Measurements from ENCODE around the gene GUK1.

GUK1 gene

DNA sequence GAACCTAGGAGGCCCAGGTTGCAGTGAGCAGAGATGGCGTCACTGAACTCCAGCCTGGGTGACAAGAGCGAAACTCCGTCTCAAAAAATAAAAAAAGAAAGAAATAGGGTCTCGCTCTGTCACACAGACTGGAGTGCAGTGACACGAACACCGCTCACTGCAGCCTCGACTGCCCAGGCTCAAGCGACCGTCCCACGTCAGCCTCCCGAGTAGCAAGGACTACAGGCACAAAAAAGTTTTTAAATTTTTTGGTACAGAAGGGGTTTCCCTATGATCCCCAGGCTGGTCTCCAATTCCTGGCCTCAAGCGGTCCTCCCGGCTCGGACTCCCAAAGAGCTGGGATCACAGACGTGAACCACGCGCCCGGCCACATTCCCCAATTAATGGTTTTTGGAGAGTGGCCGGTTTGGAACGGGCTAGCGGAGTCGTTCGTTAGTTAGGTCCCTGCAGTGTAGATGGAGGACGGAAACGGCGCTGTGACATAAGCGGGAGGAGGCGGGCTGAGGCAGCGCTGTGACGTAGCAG is 611 bp upstream of the GUK1 start:
- H3K9ac ChIP-seq (ENCODE audit: low read depth, low read length): peak overlapping the region; percentile 61
- ATAC-seq (ENCODE audit: insufficient read depth, low read depth) (no peak), DNase-seq (no peak)
- TF ChIP-seq, protein P1, sequence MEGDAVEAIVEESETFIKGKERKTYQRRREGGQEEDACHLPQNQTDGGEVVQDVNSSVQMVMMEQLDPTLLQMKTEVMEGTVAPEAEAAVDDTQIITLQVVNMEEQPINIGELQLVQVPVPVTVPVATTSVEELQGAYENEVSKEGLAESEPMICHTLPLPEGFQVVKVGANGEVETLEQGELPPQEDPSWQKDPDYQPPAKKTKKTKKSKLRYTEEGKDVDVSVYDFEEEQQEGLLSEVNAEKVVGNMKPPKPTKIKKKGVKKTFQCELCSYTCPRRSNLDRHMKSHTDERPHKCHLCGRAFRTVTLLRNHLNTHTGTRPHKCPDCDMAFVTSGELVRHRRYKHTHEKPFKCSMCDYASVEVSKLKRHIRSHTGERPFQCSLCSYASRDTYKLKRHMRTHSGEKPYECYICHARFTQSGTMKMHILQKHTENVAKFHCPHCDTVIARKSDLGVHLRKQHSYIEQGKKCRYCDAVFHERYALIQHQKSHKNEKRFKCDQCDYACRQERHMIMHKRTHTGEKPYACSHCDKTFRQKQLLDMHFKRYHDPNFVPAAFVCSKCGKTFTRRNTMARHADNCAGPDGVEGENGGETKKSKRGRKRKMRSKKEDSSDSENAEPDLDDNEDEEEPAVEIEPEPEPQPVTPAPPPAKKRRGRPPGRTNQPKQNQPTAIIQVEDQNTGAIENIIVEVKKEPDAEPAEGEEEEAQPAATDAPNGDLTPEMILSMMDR (IDR thresholded peaks at IDR 0.05; ENCODE audit: borderline replicate concordance, extremely low read depth, low read length, poor library complexity, severe bottlenecking): no peak
- TF ChIP-seq EZH2 (IDR thresholded peaks at IDR 0.05; ENCODE audit: borderline replicate concordance, low read depth, low read length, severe bottlenecking): no peak
- H3K27ac ChIP-seq (ENCODE audit: low read length): peak overlapping the region; percentile 81
- H3K4me1 ChIP-seq (ENCODE audit: insufficient read depth, low read length): peaks cover 44% of the 10 kb centered on the region
- H3K27me3 ChIP-seq (ENCODE audit: insufficient read depth, low read length, poor library complexity): peaks cover 16% of the 10 kb centered on the region
- no peaks in the 10 kb centered on the region for H3K9me3 ChIP-seq (ENCODE audit: insufficient read depth, low read length, severe bottlenecking)
- H3K4me2 ChIP-seq (ENCODE audit: insufficient read depth, low read length): peak overlapping the region; percentile 95
- peaks cover 44% of the 10 kb centered on the region for H3K79me2 ChIP-seq (ENCODE audit: insufficient read depth, low read length)
- H3K36me3 ChIP-seq (ENCODE audit: insufficient read depth, low read length): peaks cover 37% of the 10 kb centered on the region; the same call in 1 of the 2 replicates
- peak overlapping the region; percentile 29 to 99 for H3K4me3 ChIP-seq (ENCODE audit: low read depth in 1 of 2, low read length in 2 of 2)
- H2AFZ ChIP-seq (ENCODE audit: low read depth, low read length): peak overlapping the region; percentile 83
- H4K20me1 ChIP-seq (ENCODE audit: insufficient read depth, low read length): peaks cover 42% of the 10 kb centered on the region

DNA sequence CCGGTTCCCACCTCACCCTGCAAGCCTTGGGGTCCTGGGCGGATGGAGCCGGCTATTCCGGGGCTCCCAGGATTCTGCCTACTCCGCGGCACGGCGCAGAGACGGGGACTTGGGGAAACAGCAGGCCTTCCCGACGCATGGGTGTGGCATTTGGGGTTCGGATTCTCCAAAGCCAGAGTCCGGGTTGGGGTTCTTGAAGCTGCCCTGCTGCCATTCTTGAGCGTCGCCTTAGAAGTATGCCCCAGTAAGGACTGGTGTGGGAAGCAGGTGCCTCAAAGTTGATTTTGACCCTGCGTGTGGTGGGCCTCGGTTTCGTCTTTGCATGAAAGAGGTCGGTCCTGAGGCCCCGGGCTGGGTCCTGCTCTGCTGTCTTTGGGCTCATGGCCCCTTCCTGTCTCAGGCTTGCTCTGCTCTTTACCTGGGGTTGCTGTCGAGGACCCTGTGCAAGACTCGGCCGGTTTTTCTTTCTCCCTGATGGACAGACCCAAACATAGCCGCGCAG is 696 bp downstream of the GUK1 start:
- Histone ChIP-seq H3K9ac (ENCODE audit: low read depth, low read length) (peak overlapping the region; percentile 92), H2AFZ (ENCODE audit: low read depth, low read length) (peak overlapping the region; percentile 89), H4K20me1 (ENCODE audit: insufficient read depth, low read length) (peaks cover 56% of the 10 kb centered on the region), H3K27me3 (ENCODE audit: insufficient read depth, low read length, poor library complexity) (peaks cover 11% of the 10 kb centered on the region), H3K4me1 (ENCODE audit: insufficient read depth, low read length) (peaks cover 45% of the 10 kb centered on the region), H3K79me2 (ENCODE audit: insufficient read depth, low read length) (peaks cover 57% of the 10 kb centered on the region), H3K36me3 (ENCODE audit: insufficient read depth, low read length) (peaks cover 49% of the 10 kb centered on the region), H3K4me3 (ENCODE audit: low read depth in 1 of 2, low read length in 2 of 2) (peak overlapping the region; percentile 99), H3K27ac (ENCODE audit: low read length) (peak overlapping the region; percentile 88), H3K4me2 (ENCODE audit: insufficient read depth, low read length) (peak overlapping the region; percentile 95), H3K9me3 (ENCODE audit: insufficient read depth, low read length, severe bottlenecking) (no peaks in the 10 kb centered on the region)
- TF ChIP-seq, protein P1 (IDR thresholded peaks at IDR 0.05; ENCODE audit: borderline replicate concordance, extremely low read depth, low read length, poor library complexity, severe bottlenecking): no peak
- no peak for TF ChIP-seq EZH2 (IDR thresholded peaks at IDR 0.05; ENCODE audit: borderline replicate concordance, low read depth, low read length, severe bottlenecking)
- no peak for DNase-seq
- peak; percentile 3; the same call in 2 of the 3 replicates for ATAC-seq (ENCODE audit: insufficient read depth, low read depth)

DNA sequence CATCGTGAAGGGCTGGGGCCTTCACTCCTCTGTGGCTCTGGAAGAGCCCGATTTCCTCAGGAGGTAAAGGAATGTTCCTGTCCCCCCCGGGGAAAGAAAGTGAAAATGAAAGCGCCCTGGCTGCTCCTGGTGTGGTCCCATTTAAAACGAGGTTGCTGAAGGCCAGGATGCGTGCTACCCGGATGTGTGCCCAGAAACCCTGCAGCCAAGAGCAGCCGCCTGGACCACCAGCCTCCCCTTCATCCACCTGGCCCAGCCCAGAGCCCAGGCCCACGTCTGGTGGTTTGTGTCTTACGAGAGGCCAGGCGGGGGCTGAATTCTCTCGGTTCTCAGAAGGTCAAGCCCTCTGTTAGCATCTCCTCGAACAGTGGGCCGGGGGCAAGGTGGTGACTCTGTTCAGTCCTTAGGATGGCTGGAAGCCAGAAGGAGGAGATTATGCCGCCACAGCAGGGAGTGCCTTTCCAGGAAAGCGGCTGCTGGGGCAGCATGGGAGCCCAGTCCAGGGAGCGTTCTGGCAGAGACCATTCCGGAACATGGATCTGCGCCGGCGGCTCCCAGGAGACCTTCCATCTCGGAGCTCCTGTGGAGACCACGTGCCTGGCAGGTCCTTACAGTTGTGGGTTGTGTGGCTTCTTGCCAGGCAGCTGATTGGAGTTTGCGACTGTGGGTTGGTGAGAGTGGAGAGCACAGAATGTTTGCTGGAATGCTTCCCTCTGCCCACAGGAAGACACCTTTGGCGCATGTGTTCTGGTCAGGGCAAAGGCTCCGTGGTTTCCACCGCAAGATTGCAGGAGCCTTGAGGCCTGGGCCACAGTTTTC is 1.4 kb downstream of the GUK1 start:
- TF ChIP-seq EZH2 (IDR thresholded peaks at IDR 0.05; ENCODE audit: borderline replicate concordance, low read depth, low read length, severe bottlenecking): no peak
- TF ChIP-seq, protein P1 (IDR thresholded peaks at IDR 0.05; ENCODE audit: borderline replicate concordance, extremely low read depth, low read length, poor library complexity, severe bottlenecking): no peak
- ATAC-seq (ENCODE audit: insufficient read depth, low read depth): peak; percentile 13; the same call in 2 of the 3 replicates
- H4K20me1 ChIP-seq (ENCODE audit: insufficient read depth, low read length): peaks cover 62% of the 10 kb centered on the region

More for the DNA sequence above, 1.4 kb downstream of the GUK1 start:
- Histone ChIP-seq H3K79me2 (ENCODE audit: insufficient read depth, low read length) (peaks cover 64% of the 10 kb centered on the region), H3K4me2 (ENCODE audit: insufficient read depth, low read length) (peak overlapping the region; percentile 95), H3K27ac (ENCODE audit: low read length) (peak overlapping the region; percentile 88), H3K9ac (ENCODE audit: low read depth, low read length) (peak overlapping the region; percentile 92), H3K36me3 (ENCODE audit: insufficient read depth, low read length) (peaks cover 55% of the 10 kb centered on the region), H2AFZ (ENCODE audit: low read depth, low read length) (peak overlapping the region; percentile 39; the same call in 1 of the 2 replicates), H3K4me1 (ENCODE audit: insufficient read depth, low read length) (peaks cover 45% of the 10 kb centered on the region), H3K4me3 (ENCODE audit: low read depth in 1 of 2, low read length in 2 of 2) (peak overlapping the region; percentile 99), H3K27me3 (ENCODE audit: insufficient read depth, low read length, poor library complexity) (peaks cover 6% of the 10 kb centered on the region), H3K9me3 (ENCODE audit: insufficient read depth, low read length, severe bottlenecking) (no peaks in the 10 kb centered on the region)
- peak; percentile 74 for DNase-seq
